Brain pericyte (primary cell): ENCODE measurements around the gene DDI2.

Experiments
- DNase-seq: peaks from one replicate; pipeline ENCODE4 v3.0.0-alpha.2; 2012; ENCODE audit warnings: low read depth, low spot score

DDI2 gene

GRCh38 chr1:15702722-15703550 is 85.7 kb downstream of the DDI2 start:
- DNase-seq = no peak

- peak; percentile 32 for DNase-seq
Observed at GRCh38 chr1:15703562-15703961, 86.3 kb downstream of the DDI2 start.

- no peak for DNase-seq
Observed at GRCh38 chr1:15704526-15705183, 87.4 kb downstream of the DDI2 start.

- no peak for DNase-seq
Observed at GRCh38 chr1:15705184-15705566, 87.9 kb downstream of the DDI2 start.

- DNase-seq = no peak
Observed at GRCh38 chr1:15706751-15707150, 89.5 kb downstream of the DDI2 start.

GRCh38 chr1:15707239-15707925 is 90.1 kb downstream of the DDI2 start:
- no peak for DNase-seq

- DNase-seq = no peak
Observed at GRCh38 chr1:15708486-15709137, 91.4 kb downstream of the DDI2 start.

GRCh38 chr1:15709226-15709625 is 92.0 kb downstream of the DDI2 start:
- no peak for DNase-seq

GRCh38 chr1:15712168-15712567 is 94.9 kb downstream of the DDI2 start:
- DNase-seq = no peak

- DNase-seq = no peak
Observed at GRCh38 chr1:15714406-15715136, 97.3 kb downstream of the DDI2 start.

- no peak for DNase-seq
Observed at GRCh38 chr1:15717418-15718125, 100.3 kb downstream of the DDI2 start.

- no peak for DNase-seq
Observed at GRCh38 chr1:15718199-15718601, 100.9 kb downstream of the DDI2 start.
